H1 (cell line): ENCODE measurements around the gene PASD1. TPM values are rescaled to one million over a fixed set of nuclear protein-coding genes. Genes with fewer than 3 reads are reported as not detected.

Experiments
- CTCF ChIA-PET: fragments of 300-600 bp; sonication (Branson Sonifier 250); formaldehyde crosslinking; loops from one replicate; lab custom pipeline; 2021; ENCODE audit not compliant: partially characterized antibody; lab: Charles Lee
- POLR2A ChIA-PET: fragments of 300-600 bp; sonication (Branson Sonifier 250); formaldehyde crosslinking; loops from one replicate; lab custom pipeline; 2021; ENCODE audit warnings: inconsistent platforms; ENCODE audit not compliant: partially characterized antibody; lab: Charles Lee
- DNase-seq, 2 experiments: peaks; one replicate each; pipeline versions ENCODE4 v3.0.0 to v3.0.0-alpha.2; 2010 to 2022; ENCODE audit warnings: low spot score in 2 of 2, low read depth in 1 of 2, mixed read lengths in 1 of 2
- FAIRE-seq: peaks from 2 replicates; lab custom pipeline; 2011; peaks lifted over from hg19 to GRCh38; lab: Jason Lieb, UNC
- H2AFZ ChIP-seq: 2 replicates; pipeline ENCODE4 v1.8.1; 2012; ENCODE audit warnings: low read length, inconsistent platforms
- H2AK5ac ChIP-seq: 2 replicates; pipeline ENCODE4 v1.6.1; 2013; ENCODE audit warnings: low read depth, low read length
- H2BK120ac ChIP-seq: replicated peaks from 2 replicates; pipeline ENCODE3; 2013; ENCODE audit warnings: low read depth, low read length, inconsistent platforms
- H2BK12ac ChIP-seq: 2 replicates; pipeline ENCODE4 v1.6.1; 2013; ENCODE audit warnings: low read depth, low read length
- H2BK15ac ChIP-seq: 2 replicates; pipeline ENCODE4 v1.6.1; 2013; ENCODE audit warnings: low read length
- H2BK20ac ChIP-seq: 2 replicates; pipeline ENCODE4 v1.6.1; 2013; ENCODE audit warnings: low read length
- H2BK5ac ChIP-seq: 2 replicates; pipeline ENCODE4 v1.6.1; 2013; ENCODE audit warnings: low read depth, low read length
- H3K14ac ChIP-seq: 2 replicates; pipeline ENCODE4 v1.6.1; 2013; ENCODE audit warnings: inconsistent platforms; ENCODE audit not compliant: insufficient read length
- H3K18ac ChIP-seq: 2 replicates; pipeline ENCODE4 v1.6.1; 2013; ENCODE audit warnings: low read length; ENCODE audit errors: extremely low read depth
- H3K23ac ChIP-seq: 2 replicates; pipeline ENCODE4 v1.6.1; 2013; ENCODE audit warnings: inconsistent platforms; ENCODE audit not compliant: insufficient read length
- H3K23me2 ChIP-seq: 2 replicates; pipeline ENCODE4 v1.6.1; 2013; ENCODE audit warnings: low read depth, low read length
- H3K27ac ChIP-seq: 2 replicates; pipeline ENCODE4 v1.6.1; 2011; ENCODE audit warnings: low read depth, low read length, inconsistent platforms
- H3K27me3 ChIP-seq, 4 experiments: replicated peaks in 1 of 4; 1 replicate in 1 of 4; 2 replicates in 3 of 4; pipeline versions ENCODE4 v1.6.1 to v1.8.1; 2011 to 2013; ENCODE audit warnings: low read length in 3 of 4, mild to moderate bottlenecking in 3 of 4, inconsistent platforms in 2 of 4, mixed read lengths in 2 of 4, moderate library complexity in 1 of 4; ENCODE audit not compliant: control insufficient read depth in 3 of 4, insufficient read depth in 3 of 4; ENCODE audit errors: extremely low read depth in 1 of 4
- H3K36me3 ChIP-seq, 4 experiments: 2 replicates each; pipeline versions ENCODE4 v1.6.1 to v1.8.1; 2011 to 2013; ENCODE audit warnings: mild to moderate bottlenecking in 4 of 4, low read length in 3 of 4, moderate library complexity in 2 of 4, control low read depth in 1 of 4, inconsistent platforms in 1 of 4; ENCODE audit not compliant: insufficient read depth in 4 of 4, control insufficient read depth in 2 of 4
- H3K4ac ChIP-seq: replicated peaks from 2 replicates; pipeline ENCODE3; 2013; ENCODE audit warnings: low read length, low read depth, mixed read lengths, inconsistent platforms; ENCODE audit not compliant: insufficient read length
- H3K4me1 ChIP-seq, 4 experiments: replicated peaks in 1 of 4; 1 replicate in 1 of 4; 2 replicates in 3 of 4; pipeline versions ENCODE4 v1.6.1 to v1.8.1; 2011 to 2013; ENCODE audit warnings: low read length in 3 of 4, inconsistent platforms in 2 of 4, mixed read lengths in 1 of 4; ENCODE audit not compliant: insufficient read depth in 4 of 4, control insufficient read depth in 3 of 4
- H3K4me2 ChIP-seq, 2 experiments: 2 replicates each; pipeline versions ENCODE4 v1.6.1 to v1.8.1; 2011 to 2013; ENCODE audit warnings: low read depth in 2 of 2, low read length in 2 of 2, control low read depth in 1 of 2, inconsistent platforms in 1 of 2, mild to moderate bottlenecking in 1 of 2; ENCODE audit not compliant: insufficient read depth in 1 of 2
- H3K4me3 ChIP-seq, 4 experiments: fragments of 200-600, 300-600 bp in 1 of 4; sonication (generic), shearing (Covaris generic), sonication (Bioruptor Twin) in 1 of 4; 2 replicates each; pipeline versions ENCODE4 v1.5.1 to v1.8.1; 2011 to 2016; ENCODE audit warnings: low read length in 4 of 4, low read depth in 3 of 4, control low read depth in 2 of 4, inconsistent platforms in 2 of 4, mild to moderate bottlenecking in 2 of 4, mixed read lengths in 1 of 4, moderate library complexity in 1 of 4; ENCODE audit not compliant: insufficient read depth in 2 of 4; ENCODE audit errors: extremely low read depth in 1 of 4
- H3K56ac ChIP-seq: replicated peaks from 2 replicates; pipeline ENCODE3; 2013; ENCODE audit warnings: low read depth, mild to moderate bottlenecking, mixed read lengths, low read length, inconsistent platforms; ENCODE audit not compliant: insufficient read length
- H3K79me1 ChIP-seq: 2 replicates; pipeline ENCODE4 v1.6.1; 2013; ENCODE audit warnings: low read depth, low read length, control low read depth
- H3K79me2 ChIP-seq, 2 experiments: 2 replicates each; pipeline versions ENCODE4 v1.6.1 to v1.8.1; 2012 to 2013; ENCODE audit warnings: low read length in 2 of 2, mild to moderate bottlenecking in 2 of 2, inconsistent platforms in 1 of 2; ENCODE audit not compliant: insufficient read depth in 2 of 2, control insufficient read depth in 1 of 2
- H3K9ac ChIP-seq, 4 experiments: replicated peaks in 1 of 4; 1 replicate in 1 of 4; 2 replicates in 3 of 4; pipeline versions ENCODE4 v1.6.1 to v1.8.1; 2011 to 2013; ENCODE audit warnings: low read depth in 3 of 4, low read length in 3 of 4, control low read depth in 2 of 4, mild to moderate bottlenecking in 2 of 4, moderate library complexity in 2 of 4, inconsistent platforms in 1 of 4; ENCODE audit errors: extremely low read depth in 1 of 4
- H3K9me3 ChIP-seq, 2 experiments: 2 replicates each; pipeline versions ENCODE4 v1.6.1 to v1.8.1; 2012 to 2013; ENCODE audit warnings: mild to moderate bottlenecking in 2 of 2, moderate library complexity in 2 of 2, control low read depth in 1 of 2, inconsistent platforms in 1 of 2, low read depth in 1 of 2, low read length in 1 of 2, mixed read lengths in 1 of 2; ENCODE audit not compliant: insufficient read depth in 2 of 2
- H4K20me1 ChIP-seq, 2 experiments: replicated peaks in 1 of 2; 2 replicates each; pipeline versions ENCODE3 to v1.8.1; 2011 to 2013; ENCODE audit warnings: inconsistent platforms in 2 of 2, low read length in 2 of 2, mild to moderate bottlenecking in 1 of 2; ENCODE audit not compliant: insufficient read depth in 2 of 2, control insufficient read depth in 1 of 2
- H4K5ac ChIP-seq: 2 replicates; pipeline ENCODE4 v1.6.1; 2013; ENCODE audit warnings: low read length, low read depth, mixed read lengths, inconsistent platforms; ENCODE audit not compliant: insufficient read length
- H4K8ac ChIP-seq: 2 replicates; pipeline ENCODE4 v1.8.0; 2013; ENCODE audit warnings: mild to moderate bottlenecking, moderate library complexity, low read length, inconsistent platforms; ENCODE audit not compliant: insufficient read depth; ENCODE audit errors: extremely low read depth
- H4K91ac ChIP-seq: replicated peaks from 2 replicates; pipeline ENCODE3; 2013; ENCODE audit warnings: low read length, mixed read lengths, inconsistent platforms; ENCODE audit not compliant: insufficient read length
- CEBPB ChIP-seq: IDR thresholded peaks from 2 replicates; pipeline ENCODE4 v1.6.1; 2012; ENCODE audit warnings: low read depth, low read length
- CREB1 ChIP-seq: IDR thresholded peaks from 2 replicates; pipeline ENCODE4 v1.6.1; 2012; ENCODE audit warnings: inconsistent platforms
- EZH2 ChIP-seq: fragments of 200-600 bp; sonication (generic); IDR thresholded peaks from 2 replicates; pipeline ENCODE4 v1.7.1; 2012; ENCODE audit warnings: low read depth, mild to moderate bottlenecking, moderate library complexity, low read length, inconsistent platforms; ENCODE audit not compliant: severe bottlenecking
- HDAC6 ChIP-seq: IDR thresholded peaks from one replicate; pipeline ENCODE4 v1.7.1; 2012; ENCODE audit warnings: low read depth, mild to moderate bottlenecking, inconsistent platforms, low read length, moderate library complexity
- JUN ChIP-seq: IDR thresholded peaks from 2 replicates; pipeline ENCODE4 v1.6.1; 2011; ENCODE audit warnings: low read depth, mild to moderate bottlenecking, improper control_type of control experiment, low read length
- KDM1A ChIP-seq: fragments of 200-600, 300-600 bp; sonication (generic); IDR thresholded peaks from 2 replicates; pipeline ENCODE4 v1.7.1; 2016; ENCODE audit warnings: mild to moderate bottlenecking, low read length, borderline replicate concordance
- KDM4A ChIP-seq: IDR thresholded peaks from one replicate; pipeline ENCODE4 v1.7.1; 2012; ENCODE audit warnings: low read depth, mild to moderate bottlenecking, moderate library complexity, low read length, inconsistent platforms; ENCODE audit not compliant: severe bottlenecking
- POLR2A ChIP-seq, 2 experiments: IDR thresholded peaks; 1 replicate in 1 of 2; 2 replicates in 1 of 2; pipeline ENCODE4 v1.6.1; 2011; ENCODE audit warnings: low read depth in 2 of 2, low read length in 2 of 2, mild to moderate bottlenecking in 2 of 2; ENCODE audit errors: control extremely low read depth in 1 of 2
- RXRA ChIP-seq: IDR thresholded peaks from 2 replicates; pipeline ENCODE4 v1.6.1; 2011; ENCODE audit warnings: low read depth, mild to moderate bottlenecking, low read length, moderate library complexity; ENCODE audit not compliant: insufficient read depth
- SIN3A ChIP-seq, 2 experiments: IDR thresholded peaks in 1 of 2; conservative IDR thresholded peaks in 1 of 2; 2 replicates each; pipeline ENCODE4 v1.6.1; 2011 to 2012; ENCODE audit warnings: low read length in 2 of 2, improper control_type of control experiment in 1 of 2, low read depth in 1 of 2, mild to moderate bottlenecking in 1 of 2
- SIRT6 ChIP-seq: IDR thresholded peaks from one replicate; pipeline ENCODE4 v1.7.1; 2012; ENCODE audit warnings: low read length, inconsistent platforms
- TBP ChIP-seq: IDR thresholded peaks from 2 replicates; pipeline ENCODE4 v1.6.1; 2011; ENCODE audit warnings: low read depth, low read length, improper control_type of control experiment
- ZNF274 ChIP-seq: IDR thresholded peaks from 2 replicates; pipeline ENCODE4 v1.7.0; 2012; ENCODE audit warnings: low read length, borderline replicate concordance; ENCODE audit errors: extremely low read depth
- WGBS, 2 experiments: shearing (Covaris generic) in 1 of 2; methylation state at CpG; one replicate each; pipeline versions ENCODE4 v1.1.6 to v1.1.7; 2013 to 2015; ENCODE audit warnings: low lambda C conversion rate in 2 of 2, mixed read lengths in 2 of 2, inconsistent platforms in 1 of 2, low coverage in 1 of 2, missing lambda C conversion rate in 1 of 2; ENCODE audit not compliant: insufficient replicate concordance in 2 of 2, insufficient coverage in 1 of 2, insufficient read length in 1 of 2; ENCODE audit errors: extremely low coverage in 1 of 2, missing lambda C conversion rate in 1 of 2; 5-methylcytosine and 5-hydroxymethylcytosine counted together
- polyA plus RNA-seq, 7 experiments: library from polyadenylated mRNA; depleted of rRNA in 3 of 7; stranded (reverse) in 5 of 7; unstranded in 2 of 7; fragments of >200 nt in 5 of 7; fragments of 200-250 nt in 2 of 7; gene quantifications; 1 replicate in 5 of 7; 2 replicates in 1 of 7; 4 replicates in 1 of 7; pipeline versions ENCODE4 v1.2.1 to v1.2.3, GENCODE V29; 2011 to 2013; ENCODE audit warnings: missing spikeins in 2 of 7, mixed read lengths in 2 of 7
- total RNA-seq: library from RNA; stranded (reverse); fragmentation: NEBNext Ultra II Directional; extraction: Animal tissue kit (Norgen Biotek cat#: 25700); gene quantifications from 2 replicates; pipeline ENCODE4 v1.2.1, GENCODE V29; 2021
- TF ChIP-seq, protein P1 (sequence below): IDR thresholded peaks from 2 replicates; pipeline ENCODE4 v1.6.1; 2012; ENCODE audit warnings: low read length, inconsistent platforms

PASD1 gene
- total and polyA plus RNA-seq, 2 of the 8 experiments (the other 6 are each of a cell fraction or from before 2014, with no cell fraction given) = 0.03 to 0.09 TPM

DNA sequence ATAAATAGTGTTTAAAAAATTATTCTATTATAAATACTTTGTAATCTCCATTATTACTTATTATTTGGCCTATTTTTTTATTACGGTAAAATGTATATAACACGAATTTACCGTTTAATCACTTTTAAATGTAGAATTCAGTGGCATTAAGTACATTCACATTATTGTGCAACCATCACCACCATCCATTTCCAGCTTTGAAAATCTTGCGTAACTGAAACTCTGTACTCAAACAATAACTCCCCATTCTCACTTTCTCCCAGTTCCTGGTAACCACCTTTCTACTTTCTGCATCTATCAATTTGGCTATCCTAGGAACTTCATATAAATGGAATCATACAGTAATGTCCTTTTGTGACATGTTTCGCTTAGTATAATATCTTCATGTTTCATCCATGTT, 45.7 kb downstream of the PASD1 start:
- Histone ChIP-seq H4K20me1 (no peaks in the 10 kb centered on the region), H2BK12ac (no peak overlapping the region), H2BK5ac (no peak overlapping the region), H3K4me2 (no peak overlapping the region), H3K23me2 (no peaks in the 10 kb centered on the region), H2AFZ (no peak overlapping the region), H3K23ac (no peak overlapping the region), H3K56ac (no peak overlapping the region), H3K4ac (no peak overlapping the region), H3K79me2 (no peaks in the 10 kb centered on the region), H4K91ac (no peak overlapping the region), H3K18ac (no peak overlapping the region), H3K9me3 (no peaks in the 10 kb centered on the region), H4K8ac (no peak overlapping the region), H3K14ac (no peak overlapping the region), H2BK120ac (no peak overlapping the region), H2BK15ac (no peak overlapping the region), H2BK20ac (no peak overlapping the region), H3K79me1 (no peaks in the 10 kb centered on the region), H3K36me3 (no peaks in the 10 kb centered on the region), H3K4me1 (no peaks in the 10 kb centered on the region; a peak in 1 of 7 replicates), H3K4me3 (no peak overlapping the region), H3K27me3 (no peaks in the 10 kb centered on the region), H4K5ac (no peak overlapping the region), H3K27ac (no peak overlapping the region), H3K9ac (no peak overlapping the region), H2AK5ac (no peak overlapping the region)
- CTCF ChIA-PET = no interaction called here
- TF ChIP-seq TBP = no peak
- no peak for TF ChIP-seq HDAC6
- no peak for TF ChIP-seq CREB1
- TF ChIP-seq SIN3A (conservative IDR thresholded peaks at IDR 0.05 in 1 of 2, IDR thresholded peaks at IDR 0.05 in 1 of 2; ENCODE audit: low read depth in 1 of 2, low read length in 2 of 2) = no peak
- no peak for TF ChIP-seq JUN
- TF ChIP-seq, protein P1, sequence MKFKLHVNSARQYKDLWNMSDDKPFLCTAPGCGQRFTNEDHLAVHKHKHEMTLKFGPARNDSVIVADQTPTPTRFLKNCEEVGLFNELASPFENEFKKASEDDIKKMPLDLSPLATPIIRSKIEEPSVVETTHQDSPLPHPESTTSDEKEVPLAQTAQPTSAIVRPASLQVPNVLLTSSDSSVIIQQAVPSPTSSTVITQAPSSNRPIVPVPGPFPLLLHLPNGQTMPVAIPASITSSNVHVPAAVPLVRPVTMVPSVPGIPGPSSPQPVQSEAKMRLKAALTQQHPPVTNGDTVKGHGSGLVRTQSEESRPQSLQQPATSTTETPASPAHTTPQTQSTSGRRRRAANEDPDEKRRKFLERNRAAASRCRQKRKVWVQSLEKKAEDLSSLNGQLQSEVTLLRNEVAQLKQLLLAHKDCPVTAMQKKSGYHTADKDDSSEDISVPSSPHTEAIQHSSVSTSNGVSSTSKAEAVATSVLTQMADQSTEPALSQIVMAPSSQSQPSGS = no peak
- TF ChIP-seq KDM4A = no peak
- TF ChIP-seq CEBPB = no peak
- no peak for TF ChIP-seq ZNF274
- TF ChIP-seq EZH2 = no peak
- TF ChIP-seq SIRT6 = no peak
- TF ChIP-seq POLR2A (IDR thresholded peaks at IDR 0.05; ENCODE audit: control extremely low read depth in 1 of 2, low read depth in 2 of 2, low read length in 2 of 2) = no peak
- no peak for TF ChIP-seq RXRA
- TF ChIP-seq KDM1A = no peak
- DNase-seq (no peak), FAIRE-seq (no peak)
- 86% methylated on average over 5 of the region's 5 CpGs; no CpG with 5 or more reads in 1 of the 2 experiments for WGBS, 2 experiments
- POLR2A ChIA-PET = no interaction called here
